ENCODE measurements around the gene TM2D1.
"Not testable (repeated sequence)": the region's sequence is repeated elsewhere in the genome, so short reads cannot be mapped to it uniquely, and the experiment has no call there.

Gene TM2D1

GRCh38 chr1:61743716-61744580 lies 19.0 kb upstream of the TM2D1 start:
- WGBS, 2 experiments (ENCODE audit: insufficient coverage in 2 of 2): 87 to 97% methylated on average over 3 to 5 of the region's 6 CpGs
- H3K36me3 ChIP-seq (ENCODE audit: control insufficient read depth, insufficient read depth, low read length): no peaks in the 10 kb centered on the region
- H3K4me1 ChIP-seq (ENCODE audit: control insufficient read depth, insufficient read depth, low read length, poor library complexity, severe bottlenecking): peaks cover 16% of the 10 kb centered on the region
- H3K4me3 ChIP-seq (ENCODE audit: extremely low read depth, insufficient read depth, low read length, poor library complexity, severe bottlenecking): no peak overlapping the region
- H3K9me3 ChIP-seq (ENCODE audit: control insufficient read depth, low read length): no peaks in the 10 kb centered on the region
- H3K27ac ChIP-seq (ENCODE audit: low read depth, low read length, severe bottlenecking): no peak overlapping the region

- Histone ChIP-seq H3K9me3 (ENCODE audit: control insufficient read depth, low read length) (no peaks in the 10 kb centered on the region), H3K36me3 (ENCODE audit: control insufficient read depth, insufficient read depth, low read length) (no peaks in the 10 kb centered on the region), H3K4me1 (ENCODE audit: control insufficient read depth, insufficient read depth, low read length, poor library complexity, severe bottlenecking) (peaks cover 16% of the 10 kb centered on the region), H3K27ac (ENCODE audit: low read depth, low read length, severe bottlenecking) (no peak overlapping the region), H3K4me3 (ENCODE audit: extremely low read depth, insufficient read depth, low read length, poor library complexity, severe bottlenecking) (peak overlapping the region; percentile 61)
- WGBS, 2 experiments (ENCODE audit: insufficient coverage in 2 of 2): 9 to 41% methylated on average over 4 of the region's 5 CpGs
These were observed 18.4 kb upstream of the TM2D1 start for GRCh38 chr1:61743431-61743705.

- Histone ChIP-seq H3K4me1 (ENCODE audit: control insufficient read depth, insufficient read depth, low read length, poor library complexity, severe bottlenecking) (peaks cover 16% of the 10 kb centered on the region), H3K36me3 (ENCODE audit: control insufficient read depth, insufficient read depth, low read length) (no peaks in the 10 kb centered on the region), H3K27ac (ENCODE audit: low read depth, low read length, severe bottlenecking) (peak overlapping the region; percentile 64), H3K4me3 (ENCODE audit: extremely low read depth, insufficient read depth, low read length, poor library complexity, severe bottlenecking) (peak overlapping the region; percentile 61), H3K9me3 (ENCODE audit: control insufficient read depth, low read length) (no peaks in the 10 kb centered on the region)
- WGBS, 2 experiments (ENCODE audit: insufficient coverage in 2 of 2): 1 to 2% methylated on average over 46 to 50 of the region's 74 CpGs
These were observed 17.9 kb upstream of the TM2D1 start for GRCh38 chr1:61742620-61743430.

GRCh38 chr1:61741711-61742619 lies 17.0 kb upstream of the TM2D1 start, which contains the start of gene PATJ:
Gene PATJ, plus strand, starts transcription at chr1:61742480. Its CDS starts 20,413 bp downstream, at chr1:61762893.
- Histone ChIP-seq H3K4me1 (ENCODE audit: control insufficient read depth, insufficient read depth, low read length, poor library complexity, severe bottlenecking) (peaks cover 16% of the 10 kb centered on the region), H3K36me3 (ENCODE audit: control insufficient read depth, insufficient read depth, low read length) (no peaks in the 10 kb centered on the region), H3K4me3 (ENCODE audit: extremely low read depth, insufficient read depth, low read length, poor library complexity, severe bottlenecking) (peak within 1 kb of the TSS; percentile 61), H3K27ac (ENCODE audit: low read depth, low read length, severe bottlenecking) (peak within 1 kb of the TSS; percentile 64), H3K9me3 (ENCODE audit: control insufficient read depth, low read length) (no peaks in the 10 kb centered on the region)
- 11 to 15% methylated on average over 22 to 26 of the region's 54 CpGs for WGBS, 2 experiments (ENCODE audit: insufficient coverage in 2 of 2)

GRCh38 chr1:61740751-61741700 lies 16.1 kb upstream of the TM2D1 start:
- 82 to 96% methylated on average over 1 to 5 of the region's 19 CpGs for WGBS, 2 experiments (ENCODE audit: insufficient coverage in 2 of 2)
- no peaks in the 10 kb centered on the region for H3K9me3 ChIP-seq (ENCODE audit: control insufficient read depth, low read length)
- peaks cover 13% of the 10 kb centered on the region for H3K4me1 ChIP-seq (ENCODE audit: control insufficient read depth, insufficient read depth, low read length, poor library complexity, severe bottlenecking)
- H3K27ac ChIP-seq (ENCODE audit: low read depth, low read length, severe bottlenecking): no peak overlapping the region
- H3K36me3 ChIP-seq (ENCODE audit: control insufficient read depth, insufficient read depth, low read length): no peaks in the 10 kb centered on the region
- peak overlapping the region; percentile 61 for H3K4me3 ChIP-seq (ENCODE audit: extremely low read depth, insufficient read depth, low read length, poor library complexity, severe bottlenecking)

- no peaks in the 10 kb centered on the region for H3K4me1 ChIP-seq (ENCODE audit: control insufficient read depth, insufficient read depth, low read length, poor library complexity, severe bottlenecking)
- no peaks in the 10 kb centered on the region for H3K9me3 ChIP-seq (ENCODE audit: control insufficient read depth, low read length)
- no peaks in the 10 kb centered on the region for H3K36me3 ChIP-seq (ENCODE audit: control insufficient read depth, insufficient read depth, low read length)
- 89 to 100% methylated on average over 3 of the region's 3 CpGs for WGBS, 2 experiments (ENCODE audit: insufficient coverage in 2 of 2)
- no peak overlapping the region for H3K4me3 ChIP-seq (ENCODE audit: extremely low read depth, insufficient read depth, low read length, poor library complexity, severe bottlenecking)
- H3K27ac ChIP-seq (ENCODE audit: low read depth, low read length, severe bottlenecking): no peak overlapping the region
These were observed 7.8 kb upstream of the TM2D1 start for GRCh38 chr1:61732726-61733125.

- H3K27ac ChIP-seq (ENCODE audit: low read depth, low read length, severe bottlenecking); H3K4me1 ChIP-seq (ENCODE audit: control insufficient read depth, insufficient read depth, low read length, poor library complexity, severe bottlenecking); H3K9me3 ChIP-seq (ENCODE audit: control insufficient read depth, low read length); H3K4me3 ChIP-seq (ENCODE audit: extremely low read depth, insufficient read depth, low read length, poor library complexity, severe bottlenecking); H3K36me3 ChIP-seq (ENCODE audit: control insufficient read depth, insufficient read depth, low read length): not testable (repeated sequence)
- no CpG with 5 or more reads among the region's 1 CpG for WGBS, 2 experiments (ENCODE audit: insufficient coverage in 2 of 2)
These were observed 5.7 kb upstream of the TM2D1 start for GRCh38 chr1:61730679-61731078.

GRCh38 chr1:61727544-61727943 lies 2.6 kb upstream of the TM2D1 start:
- no peak overlapping the region for H3K4me3 ChIP-seq (ENCODE audit: extremely low read depth, insufficient read depth, low read length, poor library complexity, severe bottlenecking)
- no peaks in the 10 kb centered on the region for H3K36me3 ChIP-seq (ENCODE audit: control insufficient read depth, insufficient read depth, low read length)
- H3K9me3 ChIP-seq (ENCODE audit: control insufficient read depth, low read length): no peaks in the 10 kb centered on the region
- peaks cover 25% of the 10 kb centered on the region for H3K4me1 ChIP-seq (ENCODE audit: control insufficient read depth, insufficient read depth, low read length, poor library complexity, severe bottlenecking)
- WGBS, 2 experiments (ENCODE audit: insufficient coverage in 2 of 2): no CpG with 5 or more reads among the region's 3 CpGs
- no peak overlapping the region for H3K27ac ChIP-seq (ENCODE audit: low read depth, low read length, severe bottlenecking)

- no CpG with 5 or more reads among the region's 3 CpGs for WGBS, 2 experiments (ENCODE audit: insufficient coverage in 2 of 2)
- Histone ChIP-seq H3K27ac (ENCODE audit: low read depth, low read length, severe bottlenecking) (peak overlapping the region; percentile 82), H3K4me1 (ENCODE audit: control insufficient read depth, insufficient read depth, low read length, poor library complexity, severe bottlenecking) (peaks cover 25% of the 10 kb centered on the region), H3K4me3 (ENCODE audit: extremely low read depth, insufficient read depth, low read length, poor library complexity, severe bottlenecking) (peak overlapping the region; percentile 86), H3K36me3 (ENCODE audit: control insufficient read depth, insufficient read depth, low read length) (peaks cover 15% of the 10 kb centered on the region), H3K9me3 (ENCODE audit: control insufficient read depth, low read length) (no peaks in the 10 kb centered on the region)
These were observed 482 bp downstream of the TM2D1 start for GRCh38 chr1:61724506-61724812.
